IMR-90 (cell line): ENCODE results near the gene ACOX3. TPM values are rescaled to one million over a fixed set of nuclear protein-coding genes. Genes with fewer than 3 reads are reported as not detected.

ENCODE experiments used
- ATAC-seq: fragments of 200-7000 bp; cut with Tn5 transposase; 2 replicates; pipeline ENCODE4 v1.9.1; 2020; ENCODE audit warnings: low read depth, mild to moderate bottlenecking, moderate library complexity
- BruUV-seq: library from RNA; stranded (reverse); fragments of 400-500 nt; replicated peaks from 2 replicates; lab custom pipeline; 2021; lab: Mats Ljungman, UMichigan
- CTCF ChIA-PET: fragments of 300-600 bp; formaldehyde crosslinking; extraction: SDS; loops from one replicate; lab custom pipeline; 2021; ENCODE audit warnings: antibody characterized with exemption; lab: Yijun Ruan, JAX
- POLR2A ChIA-PET: fragments of 300-600 bp; sonication (Branson Sonifier 250); formaldehyde crosslinking; loops from one replicate; lab custom pipeline; 2022; ENCODE audit warnings: antibody characterized with exemption; ENCODE audit not compliant: unreplicated experiment; lab: Charles Lee
- DNase-seq: peaks from one replicate; pipeline ENCODE4 v3.0.0; 2013
- H2AFZ ChIP-seq: replicated peaks from 2 replicates; pipeline ENCODE3; 2013; ENCODE audit warnings: low read length, mild to moderate bottlenecking; ENCODE audit not compliant: poor library complexity
- H2AK5ac ChIP-seq: 2 replicates; pipeline ENCODE4 v1.6.1; 2013; ENCODE audit warnings: low read depth, low read length, inconsistent platforms
- H2AK9ac ChIP-seq: replicated peaks from 2 replicates; pipeline ENCODE3; 2013; ENCODE audit warnings: mild to moderate bottlenecking, low read depth, low read length, moderate library complexity; ENCODE audit not compliant: poor library complexity
- H2BK120ac ChIP-seq: 2 replicates; pipeline ENCODE4 v1.6.1; 2013; ENCODE audit warnings: low read depth, low read length, inconsistent platforms
- H2BK15ac ChIP-seq: 3 replicates; pipeline ENCODE4 v1.6.1; 2013; ENCODE audit warnings: low read depth, low read length, inconsistent platforms
- H2BK20ac ChIP-seq: 2 replicates; pipeline ENCODE4 v1.6.1; 2013; ENCODE audit warnings: low read depth, mild to moderate bottlenecking, inconsistent platforms, low read length, moderate library complexity
- H2BK5ac ChIP-seq: 2 replicates; pipeline ENCODE4 v1.6.1; 2013; ENCODE audit warnings: mild to moderate bottlenecking, low read depth, low read length, inconsistent platforms; ENCODE audit not compliant: poor library complexity, severe bottlenecking
- H3K14ac ChIP-seq: replicated peaks from 2 replicates; pipeline ENCODE4 v1.6.1; 2013; ENCODE audit warnings: low read depth, low read length, inconsistent platforms
- H3K18ac ChIP-seq: 2 replicates; pipeline ENCODE4 v1.6.1; 2013; ENCODE audit warnings: low read depth, low read length, control low read depth
- H3K23ac ChIP-seq: 2 replicates; pipeline ENCODE4 v1.6.1; 2013; ENCODE audit warnings: low read depth, low read length, inconsistent platforms
- H3K27ac ChIP-seq: 2 replicates; pipeline ENCODE4 v1.5.1; 2013; ENCODE audit warnings: mild to moderate bottlenecking, control low read depth, low read length; ENCODE audit not compliant: insufficient read depth
- H3K27me3 ChIP-seq: 2 replicates; pipeline ENCODE4 v1.6.1; 2013; ENCODE audit warnings: low read length; ENCODE audit not compliant: control insufficient read depth, insufficient read depth
- H3K36me3 ChIP-seq: 2 replicates; pipeline ENCODE4 v1.6.1; 2013; ENCODE audit warnings: low read length, mixed read lengths; ENCODE audit not compliant: control insufficient read depth, insufficient read depth
- H3K4ac ChIP-seq: 2 replicates; pipeline ENCODE4 v1.6.1; 2013; ENCODE audit warnings: low read depth, low read length, inconsistent platforms
- H3K4me1 ChIP-seq: 2 replicates; pipeline ENCODE4 v1.6.1; 2013; ENCODE audit warnings: low read length, mixed read lengths; ENCODE audit not compliant: control insufficient read depth, insufficient read depth
- H3K4me2 ChIP-seq: 2 replicates; pipeline ENCODE4 v1.6.1; 2013; ENCODE audit warnings: low read depth, mild to moderate bottlenecking, control low read depth, low read length, moderate library complexity
- H3K4me3 ChIP-seq: 2 replicates; pipeline ENCODE4 v1.5.1; 2013; ENCODE audit warnings: low read depth, mild to moderate bottlenecking, control low read depth, low read length, moderate library complexity; ENCODE audit not compliant: insufficient read depth
- H3K56ac ChIP-seq: 2 replicates; pipeline ENCODE4 v1.6.1; 2013; ENCODE audit warnings: low read length, inconsistent platforms; ENCODE audit not compliant: insufficient read depth; ENCODE audit errors: extremely low read depth
- H3K79me1 ChIP-seq, 2 experiments: 2 replicates each; pipeline ENCODE4 v1.6.1; 2013; ENCODE audit warnings: low read length in 2 of 2, inconsistent platforms in 1 of 2, low read depth in 1 of 2
- H3K9ac ChIP-seq: 2 replicates; pipeline ENCODE4 v1.6.1; 2013; ENCODE audit warnings: low read depth, low read length, control low read depth
- H3K9me1 ChIP-seq: 2 replicates; pipeline ENCODE4 v1.6.1; 2013; ENCODE audit warnings: low read length, inconsistent platforms; ENCODE audit not compliant: insufficient read depth
- H3K9me3 ChIP-seq: 2 replicates; pipeline ENCODE4 v1.6.1; 2013; ENCODE audit warnings: low read length; ENCODE audit not compliant: control insufficient read depth, insufficient read depth
- H4K20me1 ChIP-seq: 2 replicates; pipeline ENCODE4 v1.6.1; 2013; ENCODE audit warnings: low read length, inconsistent platforms; ENCODE audit not compliant: insufficient read depth
- H4K5ac ChIP-seq: 2 replicates; pipeline ENCODE4 v1.6.1; 2013; ENCODE audit warnings: mild to moderate bottlenecking, low read depth, low read length, control low read depth
- H4K8ac ChIP-seq, 2 experiments: 2 replicates each; pipeline ENCODE4 v1.6.1; 2013; ENCODE audit warnings: low read depth in 2 of 2, low read length in 2 of 2, control low read depth in 1 of 2, inconsistent platforms in 1 of 2
- H4K91ac ChIP-seq: 2 replicates; pipeline ENCODE4 v1.6.1; 2013; ENCODE audit warnings: low read depth, low read length, inconsistent platforms; ENCODE audit not compliant: insufficient read depth
- FOS ChIP-seq: fragments of 150-350 bp; IDR thresholded peaks from 2 replicates; pipeline ENCODE4 v1.6.1; 2016; ENCODE audit warnings: low read depth, low read length
- MAFK ChIP-seq: IDR thresholded peaks from 2 replicates; pipeline ENCODE4 v1.6.1; 2012; ENCODE audit warnings: low read depth, low read length, improper control_type of control experiment
- MXI1 ChIP-seq: IDR thresholded peaks from 2 replicates; pipeline ENCODE4 v1.6.1; 2012; ENCODE audit warnings: low read depth, mild to moderate bottlenecking, low read length, moderate library complexity, borderline replicate concordance
- POLR2A ChIP-seq: IDR thresholded peaks from 2 replicates; pipeline ENCODE4 v1.6.1; 2012; ENCODE audit warnings: mild to moderate bottlenecking, low read depth, low read length
- WGBS, 2 experiments: methylation state at CpG; one replicate each; pipeline versions ENCODE4 v1.1.5 to v1.1.7; 2013; ENCODE audit warnings: missing lambda C conversion rate in 2 of 2; ENCODE audit not compliant: insufficient read length in 1 of 2; ENCODE audit errors: extremely low coverage in 2 of 2; 5-methylcytosine and 5-hydroxymethylcytosine counted together
- dilution Hi-C: fragments of 300-500 bp; cut with HindIII; formaldehyde crosslinking; loops from one replicate; pipeline ENCODE4 v1.14.3; 2018; ENCODE audit warnings: low sequenced_read_pairs; ENCODE audit not compliant: unreplicated experiment
- in situ Hi-C: fragments of 300-500 bp; cut with MboI; formaldehyde crosslinking; loops from 3 replicates; pipeline ENCODE4 v1.14.3; 2019; ENCODE audit warnings: low sequenced_read_pairs, inconsistent platforms, mixed read lengths
- intact Hi-C: fragments of 100-400 bp; cut with micrococcal nuclease; formaldehyde crosslinking; loops from 2 replicates; pipeline ENCODE4 v1.10.0; 2022
- polyA plus RNA-seq, 3 experiments: library from polyadenylated mRNA; depleted of rRNA; stranded (reverse); fragments of >200 nt; gene quantifications; 2 replicates each; pipeline ENCODE4 v1.2.3, GENCODE V29; 2012; ENCODE audit warnings: low replicate concordance in 1 of 3
- total RNA-seq: library from RNA; depleted of rRNA; stranded (reverse); fragments of >200 nt; gene quantifications from 2 replicates; pipeline ENCODE4 v1.2.3, GENCODE V29; 2012
- TF ChIP-seq, protein P1 (sequence below): conservative IDR thresholded peaks from 2 replicates; pipeline ENCODE4 v1.5.1; 2012; ENCODE audit warnings: mild to moderate bottlenecking, low read depth, low read length, improper control_type of control experiment
- TF ChIP-seq, protein P2 (sequence below): fragments of 150-350 bp; IDR thresholded peaks from 2 replicates; pipeline ENCODE4 v1.6.1; 2016; ENCODE audit warnings: low read depth, mild to moderate bottlenecking, low read length, moderate library complexity, borderline replicate concordance

ACOX3 gene
- total and polyA plus RNA-seq, 2 of the 4 experiments (the other 2 are of a cell fraction) = 15.2 to 25.8 TPM

DNA sequence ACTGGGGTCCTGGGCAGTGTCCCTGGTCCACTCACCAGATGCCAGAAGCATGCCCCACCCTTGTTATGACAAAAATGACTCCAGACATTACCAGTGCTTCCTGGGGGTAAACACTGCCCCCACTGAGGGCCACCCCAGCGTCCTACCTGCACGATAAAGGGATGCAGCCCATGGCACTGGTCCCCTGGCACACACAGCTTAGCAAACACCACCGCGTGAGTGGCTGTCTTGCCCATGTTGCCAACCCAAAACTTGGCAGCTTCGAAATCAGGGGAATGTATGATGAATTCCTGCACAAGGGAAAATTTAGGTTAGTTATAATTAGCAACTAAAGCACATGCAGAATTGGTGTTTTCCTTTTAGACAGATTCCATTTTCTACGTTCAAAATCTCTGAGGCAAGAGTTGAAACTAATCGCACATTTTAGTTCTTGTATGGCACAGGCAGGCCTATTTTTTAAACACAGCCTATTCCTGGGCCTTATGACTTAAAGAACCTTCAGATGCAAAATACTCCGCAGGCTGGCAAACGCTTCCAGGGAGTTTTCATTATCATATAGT lies 30.4 kb downstream of the ACOX3 start:
- no peak overlapping the region for H2AK5ac ChIP-seq
- H3K36me3 ChIP-seq = peaks cover 35% of the 10 kb centered on the region
- TF ChIP-seq MAFK = no peak
- TF ChIP-seq, protein P1, sequence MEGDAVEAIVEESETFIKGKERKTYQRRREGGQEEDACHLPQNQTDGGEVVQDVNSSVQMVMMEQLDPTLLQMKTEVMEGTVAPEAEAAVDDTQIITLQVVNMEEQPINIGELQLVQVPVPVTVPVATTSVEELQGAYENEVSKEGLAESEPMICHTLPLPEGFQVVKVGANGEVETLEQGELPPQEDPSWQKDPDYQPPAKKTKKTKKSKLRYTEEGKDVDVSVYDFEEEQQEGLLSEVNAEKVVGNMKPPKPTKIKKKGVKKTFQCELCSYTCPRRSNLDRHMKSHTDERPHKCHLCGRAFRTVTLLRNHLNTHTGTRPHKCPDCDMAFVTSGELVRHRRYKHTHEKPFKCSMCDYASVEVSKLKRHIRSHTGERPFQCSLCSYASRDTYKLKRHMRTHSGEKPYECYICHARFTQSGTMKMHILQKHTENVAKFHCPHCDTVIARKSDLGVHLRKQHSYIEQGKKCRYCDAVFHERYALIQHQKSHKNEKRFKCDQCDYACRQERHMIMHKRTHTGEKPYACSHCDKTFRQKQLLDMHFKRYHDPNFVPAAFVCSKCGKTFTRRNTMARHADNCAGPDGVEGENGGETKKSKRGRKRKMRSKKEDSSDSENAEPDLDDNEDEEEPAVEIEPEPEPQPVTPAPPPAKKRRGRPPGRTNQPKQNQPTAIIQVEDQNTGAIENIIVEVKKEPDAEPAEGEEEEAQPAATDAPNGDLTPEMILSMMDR = no peak
- no peak for TF ChIP-seq FOS
- no peak for TF ChIP-seq POLR2A
- TF ChIP-seq, protein P2, sequence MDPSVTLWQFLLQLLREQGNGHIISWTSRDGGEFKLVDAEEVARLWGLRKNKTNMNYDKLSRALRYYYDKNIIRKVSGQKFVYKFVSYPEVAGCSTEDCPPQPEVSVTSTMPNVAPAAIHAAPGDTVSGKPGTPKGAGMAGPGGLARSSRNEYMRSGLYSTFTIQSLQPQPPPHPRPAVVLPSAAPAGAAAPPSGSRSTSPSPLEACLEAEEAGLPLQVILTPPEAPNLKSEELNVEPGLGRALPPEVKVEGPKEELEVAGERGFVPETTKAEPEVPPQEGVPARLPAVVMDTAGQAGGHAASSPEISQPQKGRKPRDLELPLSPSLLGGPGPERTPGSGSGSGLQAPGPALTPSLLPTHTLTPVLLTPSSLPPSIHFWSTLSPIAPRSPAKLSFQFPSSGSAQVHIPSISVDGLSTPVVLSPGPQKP = no peak
- TF ChIP-seq MXI1 = no peak
- intact Hi-C loops (no loop called here), in situ Hi-C loops (no loop called here), dilution Hi-C loops (no loop called here)
- no peak overlapping the region for H3K27ac ChIP-seq
- no peak overlapping the region for H2BK15ac ChIP-seq
- H2BK20ac ChIP-seq = no peak overlapping the region
- no peak overlapping the region for H2AFZ ChIP-seq
- CTCF ChIA-PET = interaction anchor here (0.9 to 2.0 kb wide), 2 partner anchors 143 to 168 kb away, joined by 3 to 6 read pairs; no protein-coding TSS in a partner anchor
- no peak overlapping the region for H3K18ac ChIP-seq
- H3K9me1 ChIP-seq = peaks cover 3% of the 10 kb centered on the region; the same call in 1 of the 2 replicates
- DNase-seq (no peak), ATAC-seq (no peak)
- H3K9me3 ChIP-seq = no peaks in the 10 kb centered on the region
- no peak overlapping the region for H2BK120ac ChIP-seq
- H3K4me2 ChIP-seq = no peak overlapping the region
- no peak overlapping the region for H3K4ac ChIP-seq
- H3K4me3 ChIP-seq = no peak overlapping the region
- H3K79me1 ChIP-seq = 0 out of 4 replicates have a peak, but pooled peaks cover 0 to 4% of the 10 kb centered on the region in 2 experiments
- no peaks in the 10 kb centered on the region for H4K20me1 ChIP-seq
- H4K8ac ChIP-seq = no peak overlapping the region
- H4K91ac ChIP-seq = no peak overlapping the region
- H3K27me3 ChIP-seq = no peaks in the 10 kb centered on the region
- 100% methylated on average over 1 of the region's 9 CpGs; no CpG with 5 or more reads in 1 of the 2 experiments for WGBS, 2 experiments
- no TSS peak for BruUV-seq
- no peak overlapping the region for H4K5ac ChIP-seq
- no peak overlapping the region for H3K9ac ChIP-seq
- no peak overlapping the region for H3K23ac ChIP-seq
- POLR2A ChIA-PET = no interaction called here
- H3K4me1 ChIP-seq = no peaks in the 10 kb centered on the region
- peak overlapping the region; percentile 68 for H2AK9ac ChIP-seq
- no peak overlapping the region for H3K14ac ChIP-seq
- no peak overlapping the region for H2BK5ac ChIP-seq
- no peak overlapping the region for H3K56ac ChIP-seq
